MCF 10A (cell line): Measurements from ENCODE around the gene HOOK2. TPM values are rescaled to one million over a fixed set of nuclear protein-coding genes. Genes with fewer than 3 reads are reported as not detected.
"Not testable (repeated sequence)": the region's sequence is repeated elsewhere in the genome, so short reads cannot be mapped to it uniquely, and the experiment has no call there.

Experiments used
- BruUV-seq: library from RNA; stranded (reverse); fragments of 400-500 nt; replicated peaks from 2 replicates; lab custom pipeline; 2021; lab: Mats Ljungman, UMichigan
- CTCF ChIA-PET: fragments of 300-600 bp; sonication (Branson Sonifier 250); formaldehyde crosslinking; extraction: SDS; loops from one replicate; lab custom pipeline; 2021; ENCODE audit warnings: antibody characterized with exemption, inconsistent platforms; lab: Yijun Ruan, JAX
- POLR2A ChIA-PET: fragments of 300-600, 350-650 bp; sonication (Branson Sonifier 250); formaldehyde crosslinking; extraction: SDS; loops from one replicate; lab custom pipeline; 2020; ENCODE audit warnings: antibody characterized with exemption, inconsistent platforms; lab: Yijun Ruan, JAX
- DNase-seq: peaks from one replicate; pipeline ENCODE4 v3.0.0-alpha.2; 2018; ENCODE audit not compliant: unreplicated experiment
- H3K27ac Mint-ChIP-seq: one replicate; pipeline ENCODE4 v1.8.0; 2022; ENCODE audit warnings: mild to moderate bottlenecking, low read depth, mixed read lengths; ENCODE audit not compliant: unreplicated experiment
- H3K27me3 Mint-ChIP-seq: one replicate; pipeline ENCODE4 v1.8.0; 2022; ENCODE audit warnings: mixed read lengths; ENCODE audit not compliant: insufficient read depth, unreplicated experiment
- H3K36me3 Mint-ChIP-seq: one replicate; pipeline ENCODE4 v1.8.0; 2022; ENCODE audit warnings: mild to moderate bottlenecking, moderate library complexity, mixed read lengths; ENCODE audit not compliant: insufficient read depth, unreplicated experiment
- H3K4me1 Mint-ChIP-seq: one replicate; pipeline ENCODE4 v1.8.0; 2022; ENCODE audit warnings: mixed read lengths; ENCODE audit not compliant: insufficient read depth, unreplicated experiment
- H3K4me3 Mint-ChIP-seq: one replicate; pipeline ENCODE4 v1.8.0; 2022; ENCODE audit warnings: mild to moderate bottlenecking, moderate library complexity, mixed read lengths; ENCODE audit not compliant: unreplicated experiment
- H3K9me3 Mint-ChIP-seq: one replicate; pipeline ENCODE4 v1.8.0; 2022; ENCODE audit warnings: mixed read lengths; ENCODE audit not compliant: unreplicated experiment
- intact Hi-C: fragments of 100-400 bp; cut with micrococcal nuclease; formaldehyde crosslinking; loops from 2 replicates; pipeline ENCODE4 v1.14.1; 2022
- microRNA-seq: library from miRNA; unstranded; fragments of <30 nt; microRNA quantifications from one replicate; pipeline ENCODE4 v1.2.0, GENCODE V29; 2022
- total RNA-seq: library from RNA; stranded (reverse); gene quantifications from 2 replicates; pipeline ENCODE4 v1.2.3, GENCODE V29; 2022
- TF ChIP-seq, protein P1 (sequence below): fragments of 200-600 bp; IDR thresholded peaks from one replicate; pipeline ENCODE4 v1.8.0; 2022; ENCODE audit warnings: antibody characterized with exemption, mild to moderate bottlenecking; ENCODE audit not compliant: unreplicated experiment

Gene HOOK2
- total RNA-seq, 1 experiment from 2014 or later: 31.6 TPM

DNA sequence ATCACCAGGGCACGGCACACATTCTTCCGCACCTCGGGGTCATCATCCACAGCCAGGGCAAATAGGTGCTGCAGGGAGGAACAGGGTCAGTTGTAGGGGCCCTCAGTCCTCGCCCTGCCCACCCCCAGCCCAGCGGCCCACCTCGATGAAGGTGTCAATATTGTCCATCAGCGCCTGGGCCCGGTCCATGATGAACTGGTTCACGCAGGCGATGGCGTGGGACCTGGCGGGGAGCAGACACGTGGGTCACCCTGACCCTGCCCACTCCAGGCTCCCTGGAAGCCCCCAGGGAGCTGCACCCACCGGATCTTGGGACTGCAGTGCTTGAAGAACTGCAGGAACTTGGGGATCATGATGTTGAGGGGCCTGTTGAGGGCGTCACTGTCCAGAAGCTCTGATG, 60.2 kb downstream of the HOOK2 start:
- TF ChIP-seq, protein P1, sequence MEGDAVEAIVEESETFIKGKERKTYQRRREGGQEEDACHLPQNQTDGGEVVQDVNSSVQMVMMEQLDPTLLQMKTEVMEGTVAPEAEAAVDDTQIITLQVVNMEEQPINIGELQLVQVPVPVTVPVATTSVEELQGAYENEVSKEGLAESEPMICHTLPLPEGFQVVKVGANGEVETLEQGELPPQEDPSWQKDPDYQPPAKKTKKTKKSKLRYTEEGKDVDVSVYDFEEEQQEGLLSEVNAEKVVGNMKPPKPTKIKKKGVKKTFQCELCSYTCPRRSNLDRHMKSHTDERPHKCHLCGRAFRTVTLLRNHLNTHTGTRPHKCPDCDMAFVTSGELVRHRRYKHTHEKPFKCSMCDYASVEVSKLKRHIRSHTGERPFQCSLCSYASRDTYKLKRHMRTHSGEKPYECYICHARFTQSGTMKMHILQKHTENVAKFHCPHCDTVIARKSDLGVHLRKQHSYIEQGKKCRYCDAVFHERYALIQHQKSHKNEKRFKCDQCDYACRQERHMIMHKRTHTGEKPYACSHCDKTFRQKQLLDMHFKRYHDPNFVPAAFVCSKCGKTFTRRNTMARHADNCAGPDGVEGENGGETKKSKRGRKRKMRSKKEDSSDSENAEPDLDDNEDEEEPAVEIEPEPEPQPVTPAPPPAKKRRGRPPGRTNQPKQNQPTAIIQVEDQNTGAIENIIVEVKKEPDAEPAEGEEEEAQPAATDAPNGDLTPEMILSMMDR: no peak
- ChIA-PET CTCF (interaction anchor here (0.7 to 0.9 kb wide), 2 partner anchors 43 to 81 kb away, joined by 3 to 4 read pairs; no protein-coding TSS in a partner anchor), POLR2A (interaction anchor here (0.6 to 1.7 kb wide), 2 partner anchors 12 to 18 kb away, joined by 3 to 5 read pairs; partner anchors contain the start of gene FBXW9)
- no peak overlapping the region for H3K4me3 Mint-ChIP-seq
- H3K9me3 Mint-ChIP-seq: no peaks in the 10 kb centered on the region
- no peaks in the 10 kb centered on the region for H3K4me1 Mint-ChIP-seq
- H3K27ac Mint-ChIP-seq: no peak overlapping the region
- DNase-seq: no peak
- intact Hi-C loops: no loop called here
- no TSS peak for BruUV-seq
- peaks cover 88% of the 10 kb centered on the region for H3K36me3 Mint-ChIP-seq
- H3K27me3 Mint-ChIP-seq: no peaks in the 10 kb centered on the region

- intact Hi-C loops, H3K27me3 Mint-ChIP-seq, H3K4me1 Mint-ChIP-seq, H3K4me3 Mint-ChIP-seq, BruUV-seq, H3K27ac Mint-ChIP-seq, H3K9me3 Mint-ChIP-seq, DNase-seq: not testable (repeated sequence)
- POLR2A ChIA-PET: interaction anchor here (1.1 kb wide), 1 partner anchor 16 kb away, joined by 4 read pairs; no protein-coding TSS in a partner anchor
- peaks cover 96% of the 10 kb centered on the region for H3K36me3 Mint-ChIP-seq
- CTCF ChIA-PET: interaction anchor here (0.7 to 1.4 kb wide), 6 partner anchors 14 to 83 kb away, joined by 3 to 4 read pairs (median 3); no protein-coding TSS in a partner anchor
Observed at GRCh38 chr19:12713304-12713703, 62.0 kb downstream of the HOOK2 start.

Small RNA genes within 50 kb of the gene (microRNA-seq; reads per million reads assigned to microRNA genes)
- not detected for gene MIR5684

Other genes with a start within 250 kb of the HOOK2 start
- gene ZNF564, start 224.1 kb downstream of the HOOK2 start, total RNA-seq: 4.4 and 5.1 TPM in 2 replicates
- gene ZNF490, start 164.7 kb downstream of the HOOK2 start, total RNA-seq: 6.9 and 8.4 TPM in 2 replicates
- gene ZNF791, start 164.6 kb downstream of the HOOK2 start, total RNA-seq: 23.7 and 40.2 TPM in 2 replicates
- 53.8 and 67.0 TPM in 2 replicates for gene MAN2B1, start 108.8 kb downstream of the HOOK2 start, total RNA-seq
- 9.3 and 11.7 TPM in 2 replicates for gene WDR83, start 108.7 kb downstream of the HOOK2 start, total RNA-seq
- 74.2 and 85.8 TPM in 2 replicates for gene DHPS, start 93.7 kb downstream of the HOOK2 start, total RNA-seq
- not detected in 2 replicates for gene GNG14, start 87.6 kb downstream of the HOOK2 start, total RNA-seq
- 10.8 and 13.8 TPM in 2 replicates for gene FBXW9, start 78.9 kb downstream of the HOOK2 start, total RNA-seq
- gene TNPO2, start 51.6 kb downstream of the HOOK2 start, total RNA-seq: 74.7 and 89.5 TPM in 2 replicates
- 139 and 146 TPM in 2 replicates for gene TRIR, start 40.9 kb downstream of the HOOK2 start, total RNA-seq
- 62.9 and 67.1 TPM in 2 replicates for gene GET3, start 38.1 kb downstream of the HOOK2 start, total RNA-seq
- 0.70 and 0.83 TPM in 2 replicates for gene BEST2, start 23.8 kb downstream of the HOOK2 start, total RNA-seq
- 86.4 and 125 TPM in 2 replicates for gene JUNB, start 15.9 kb upstream of the HOOK2 start, total RNA-seq
- 224 and 295 TPM in 2 replicates for gene PRDX2, start 26.2 kb upstream of the HOOK2 start, total RNA-seq
- 6.9 and 14.5 TPM in 2 replicates for gene THSD8, start 26.5 kb upstream of the HOOK2 start, total RNA-seq
- gene RNASEH2A, start 31.0 kb upstream of the HOOK2 start, total RNA-seq: 11.2 and 16.7 TPM in 2 replicates
- gene RTBDN, start 59.0 kb upstream of the HOOK2 start, total RNA-seq: not detected in 2 replicates
- gene MAST1, start 63.0 kb upstream of the HOOK2 start, total RNA-seq: 1.0 and 1.6 TPM in 2 replicates
- gene DNASE2, start 105.9 kb upstream of the HOOK2 start, total RNA-seq: 26.7 and 28.7 TPM in 2 replicates
- not detected in 2 replicates for gene KLF1, start 111.6 kb upstream of the HOOK2 start, total RNA-seq
- 22.9 and 38.0 TPM in 2 replicates for gene GCDH, start 115.6 kb upstream of the HOOK2 start, total RNA-seq
- 0.83 and 0.91 TPM in 2 replicates for gene SYCE2, start 143.7 kb upstream of the HOOK2 start, total RNA-seq
- gene FARSA, start 158.2 kb upstream of the HOOK2 start, total RNA-seq: 78.6 and 107 TPM in 2 replicates
- 792 and 1,042 TPM in 2 replicates for gene CALR, start 163.1 kb upstream of the HOOK2 start, total RNA-seq
- 197 and 219 TPM in 2 replicates for gene RAD23A, start 170.3 kb upstream of the HOOK2 start, total RNA-seq
- 44.4 and 47.5 TPM in 2 replicates for gene GADD45GIP1, start 181.7 kb upstream of the HOOK2 start, total RNA-seq
- not detected in 2 replicates for gene DAND5, start 194.0 kb upstream of the HOOK2 start, total RNA-seq
- gene NFIX, start 219.9 kb upstream of the HOOK2 start, total RNA-seq: 26.9 and 27.2 TPM in 2 replicates